CD14-positive monocyte (primary cell): ENCODE measurements around the gene LYPD6. TPM values are rescaled to one million over a fixed set of nuclear protein-coding genes. Genes with fewer than 3 reads are reported as not detected.

Source experiments
- DNase-seq, 3 donors: peaks; one replicate each; pipeline ENCODE4 v3.0.0-alpha.2; 2011 to 2022
- H2AFZ ChIP-seq: 2 replicates; pipeline ENCODE4 v1.6.0; 2012; ENCODE audit warnings: mild to moderate bottlenecking, low read depth, low read length, inconsistent platforms; ENCODE audit not compliant: insufficient read depth, poor library complexity, severe bottlenecking
- H3K27ac ChIP-seq, 2 donors: 1 replicate in 1 of 2; 2 replicates in 1 of 2; pipeline ENCODE4 v1.5.1; 2012 to 2013; ENCODE audit warnings: low read length in 2 of 2, control low read depth in 1 of 2, inconsistent platforms in 1 of 2, low read depth in 1 of 2, mild to moderate bottlenecking in 1 of 2
- H3K27me3 ChIP-seq, 2 donors: one replicate each; pipeline versions ENCODE4 v1.6.0 to v1.6.1; 2011 to 2013; ENCODE audit warnings: low read length in 2 of 2; ENCODE audit not compliant: control insufficient read depth in 2 of 2, insufficient read depth in 2 of 2
- H3K36me3 ChIP-seq, 2 donors: replicated peaks in 1 of 2; 1 replicate in 1 of 2; 2 replicates in 1 of 2; pipeline versions ENCODE4 v1.5.1 to v1.6.1; 2012 to 2013; ENCODE audit warnings: low read length in 2 of 2, control low read depth in 1 of 2, inconsistent platforms in 1 of 2, mild to moderate bottlenecking in 1 of 2; ENCODE audit not compliant: insufficient read depth in 2 of 2, control insufficient read depth in 1 of 2
- H3K4me1 ChIP-seq, 2 donors: 1 replicate in 1 of 2; 2 replicates in 1 of 2; pipeline versions ENCODE4 v1.5.1 to v1.6.1; 2012 to 2013; ENCODE audit warnings: low read length in 2 of 2, control low read depth in 1 of 2, inconsistent platforms in 1 of 2, mild to moderate bottlenecking in 1 of 2, moderate library complexity in 1 of 2; ENCODE audit not compliant: insufficient read depth in 2 of 2, control insufficient read depth in 1 of 2
- H3K4me2 ChIP-seq: replicated peaks from 2 replicates; pipeline ENCODE3; 2012; ENCODE audit warnings: low read length, moderate library complexity, mild to moderate bottlenecking; ENCODE audit not compliant: poor library complexity, severe bottlenecking; ENCODE audit errors: extremely low read depth
- H3K4me3 ChIP-seq, 3 experiments: fragments of 200-600 bp in 1 of 3; sonication (generic) in 1 of 3; replicated peaks in 1 of 3; 1 replicate in 2 of 3; 2 replicates in 1 of 3; pipeline ENCODE4 v1.5.1; 2011 to 2013; ENCODE audit warnings: low read length in 3 of 3, mild to moderate bottlenecking in 3 of 3, control low read depth in 2 of 3, low read depth in 2 of 3, inconsistent platforms in 1 of 3, moderate library complexity in 1 of 3
- H3K79me2 ChIP-seq: 2 replicates; pipeline ENCODE4 v1.6.0; 2012; ENCODE audit warnings: mild to moderate bottlenecking, control low read depth, inconsistent platforms, low read length, moderate library complexity; ENCODE audit not compliant: insufficient read depth
- H3K9ac ChIP-seq: 2 replicates; pipeline ENCODE4 v1.6.0; 2017; ENCODE audit warnings: low read length, mild to moderate bottlenecking; ENCODE audit not compliant: insufficient read depth, poor library complexity, severe bottlenecking
- H3K9me3 ChIP-seq, 2 donors: replicated peaks in 1 of 2; 1 replicate in 1 of 2; 2 replicates in 1 of 2; pipeline versions ENCODE4 v1.5.1 to v1.6.1; 2012 to 2013; ENCODE audit warnings: low read length in 2 of 2, control low read depth in 1 of 2; ENCODE audit not compliant: control insufficient read depth in 1 of 2, insufficient read depth in 1 of 2
- H4K20me1 ChIP-seq: 2 replicates; pipeline ENCODE4 v1.6.0; 2012; ENCODE audit warnings: mild to moderate bottlenecking, low read length, control low read depth, moderate library complexity; ENCODE audit not compliant: insufficient read depth
- H3K27ac Mint-ChIP-seq, 7 donors: one replicate each; pipeline ENCODE4 v1.8.0; 2020; ENCODE audit warnings: mild to moderate bottlenecking in 7 of 7, mixed read lengths in 7 of 7, moderate library complexity in 6 of 7, inconsistent platforms in 2 of 7
- H3K27me3 Mint-ChIP-seq, 3 donors: one replicate each; pipeline ENCODE4 v1.8.0; 2021 to 2022; ENCODE audit warnings: low read depth in 3 of 3, mild to moderate bottlenecking in 3 of 3, mixed read lengths in 3 of 3, moderate library complexity in 3 of 3, inconsistent platforms in 1 of 3
- H3K36me3 Mint-ChIP-seq, 2 donors: one replicate each; pipeline ENCODE4 v1.8.0; 2020; ENCODE audit warnings: mixed read lengths in 2 of 2, inconsistent platforms in 1 of 2, mild to moderate bottlenecking in 1 of 2
- H3K4me1 Mint-ChIP-seq: one replicate; pipeline ENCODE4 v1.8.0; 2020; ENCODE audit warnings: mild to moderate bottlenecking, mixed read lengths
- H3K4me3 Mint-ChIP-seq, 2 donors: one replicate each; pipeline ENCODE4 v1.8.0; 2020; ENCODE audit warnings: mild to moderate bottlenecking in 2 of 2, mixed read lengths in 2 of 2, moderate library complexity in 1 of 2
- H3K9me3 Mint-ChIP-seq, 7 donors: one replicate each; pipeline ENCODE4 v1.8.0; 2020 to 2022; ENCODE audit warnings: mixed read lengths in 7 of 7, mild to moderate bottlenecking in 6 of 7, moderate library complexity in 6 of 7, inconsistent platforms in 2 of 7
- CTCF ChIP-seq: fragments of 200-600 bp; IDR thresholded peaks from one replicate; pipeline ENCODE4 v1.8.0; 2022; ENCODE audit warnings: antibody characterized with exemption, mild to moderate bottlenecking
- WGBS: methylation state at CpG from one replicate; pipeline ENCODE4 v1.1.5; 2013; ENCODE audit warnings: missing lambda C conversion rate; ENCODE audit not compliant: insufficient coverage; 5-methylcytosine and 5-hydroxymethylcytosine counted together
- intact Hi-C, 2 donors: fragments of 100-400 bp; cut with micrococcal nuclease; formaldehyde crosslinking; loops; one replicate each; pipeline versions ENCODE4 v1.15.0 to v1.15.1; 2023
- polyA plus RNA-seq, 3 donors: library from polyadenylated mRNA; depleted of rRNA in 1 of 3; unstranded in 2 of 3; stranded (reverse) in 1 of 3; fragments of 300-500 nt in 2 of 3; fragments of >200 nt in 1 of 3; fragmentation: Illumina TruSeq in 2 of 3; gene quantifications; 1 replicate in 2 of 3; 2 replicates in 1 of 3; pipeline ENCODE4 v1.2.3, GENCODE V29; 2012 to 2021

LYPD6 gene
- polyA plus RNA-seq, 3 donors: not detected

GRCh38 chr2:149329489-149330126 lies 779 bp upstream of the LYPD6 start:
- Histone ChIP-seq H3K36me3 (no peaks in the 10 kb centered on the region), H3K79me2 (no peaks in the 10 kb centered on the region), H3K4me2 (peak overlapping the region; percentile 75), H3K9ac (no peak overlapping the region), H3K4me3 (peak overlapping the region; percentile 5 to 69 (median 36)), H4K20me1 (no peaks in the 10 kb centered on the region), H3K27ac (no peak overlapping the region), H3K27me3 (peaks cover 50 to 71% of the 10 kb centered on the region in 2 donors), H2AFZ (peak overlapping the region; percentile 57), H3K4me1 (peaks cover 14 to 18% of the 10 kb centered on the region in 2 donors), H3K9me3 (peaks cover 0 to 26% of the 10 kb centered on the region in 2 donors)
- Mint-ChIP-seq H3K36me3 (peaks cover 0 to 3% of the 10 kb centered on the region in 2 donors), H3K4me1 (peaks cover 19% of the 10 kb centered on the region), H3K27ac (no peak overlapping the region), H3K4me3 (peak overlapping the region; percentile 73 to 89), H3K9me3 (peaks cover 0 to 11% (median 3%) of the 10 kb centered on the region in 7 donors), H3K27me3 (peaks cover 66 to 68% (median 67%) of the 10 kb centered on the region in 3 donors)
- intact Hi-C loops: no loop called here
- TF ChIP-seq CTCF: no peak
- 0% methylated on average over 17 of the region's 32 CpGs for WGBS
- no peak for DNase-seq

GRCh38 chr2:149331023-149331400 lies 625 bp downstream of the LYPD6 start:
- H4K20me1 ChIP-seq: no peaks in the 10 kb centered on the region
- no peak for TF ChIP-seq CTCF
- peak overlapping the region; percentile 75 for H3K4me2 ChIP-seq
- Mint-ChIP-seq H3K9me3 (peaks cover 0 to 10% (median 3%) of the 10 kb centered on the region in 7 donors), H3K4me3 (peak overlapping the region; percentile 59 to 80), H3K27ac (no peak overlapping the region), H3K27me3 (peaks cover 66 to 68% (median 66%) of the 10 kb centered on the region in 3 donors), H3K4me1 (peaks cover 19% of the 10 kb centered on the region), H3K36me3 (peaks cover 0 to 3% of the 10 kb centered on the region in 2 donors)
- WGBS: 0% methylated on average over 16 of the region's 19 CpGs
- peaks cover 50 to 69% of the 10 kb centered on the region in 2 donors for H3K27me3 ChIP-seq
- peaks cover 0 to 26% of the 10 kb centered on the region in 2 donors for H3K9me3 ChIP-seq
- DNase-seq: no peak
- H3K79me2 ChIP-seq: no peaks in the 10 kb centered on the region
- peak overlapping the region in 1 of 3 experiments; percentile 55 for H3K4me3 ChIP-seq
- H3K27ac ChIP-seq: no peak overlapping the region
- no peak overlapping the region for H3K9ac ChIP-seq
- H3K4me1 ChIP-seq: peaks cover 14 to 18% of the 10 kb centered on the region in 2 donors
- intact Hi-C loops: no loop called here
- H3K36me3 ChIP-seq: no peaks in the 10 kb centered on the region
- H2AFZ ChIP-seq: no peak overlapping the region
